GM23338 (cell line): ENCODE results near the gene GTF3C2. TPM values are rescaled to one million over a fixed set of nuclear protein-coding genes. Genes with fewer than 3 reads are reported as not detected.
A peak's percentile ranks its signal among the peaks of the same experiment; 100 is the strongest.

Experiments
- ATAC-seq: fragments of 200-7000 bp; cut with Tn5 transposase; 3 replicates; pipeline ENCODE4 v1.9.1; 2020
- DNase-seq: peaks from one replicate; pipeline ENCODE4 v3.0.0-alpha.2; 2015; ENCODE audit warnings: low spot score
- H2AFZ ChIP-seq: fragments of 200-600 bp; sonication (generic); 2 replicates; pipeline ENCODE4 v1.8.0; 2016; ENCODE audit warnings: antibody characterized with exemption, mild to moderate bottlenecking, moderate library complexity
- H3F3A ChIP-seq: fragments of 200-600 bp; sonication (generic); replicated peaks from 2 replicates; pipeline ENCODE4 v1.8.0; 2017; ENCODE audit warnings: antibody characterized with exemption, mixed run types, low read depth
- H3K27ac ChIP-seq: fragments of 200-600 bp; sonication (generic); 2 replicates; pipeline ENCODE4 v1.6.1; 2016; ENCODE audit warnings: low read depth
- H3K27me3 ChIP-seq: fragments of 200-600 bp; sonication (generic); 2 replicates; pipeline ENCODE4 v1.8.0; 2016; ENCODE audit warnings: mild to moderate bottlenecking, mixed run types, moderate library complexity; ENCODE audit not compliant: insufficient read depth
- H3K36me3 ChIP-seq: fragments of 200-600 bp; sonication (generic); 2 replicates; pipeline ENCODE4 v1.8.0; 2016; ENCODE audit warnings: mild to moderate bottlenecking; ENCODE audit not compliant: insufficient read depth
- H3K4me1 ChIP-seq: fragments of 200-600 bp; sonication (generic); 2 replicates; pipeline ENCODE4 v1.8.0; 2016; ENCODE audit warnings: mild to moderate bottlenecking, moderate library complexity; ENCODE audit not compliant: insufficient read depth
- H3K4me2 ChIP-seq: fragments of 200-600 bp; sonication (generic); 2 replicates; pipeline ENCODE4 v1.7.1; 2017; ENCODE audit warnings: mixed run types
- H3K4me3 ChIP-seq: fragments of 200-600 bp; sonication (generic); 2 replicates; pipeline ENCODE4 v1.6.1; 2016; ENCODE audit warnings: mixed run types
- H3K79me2 ChIP-seq: fragments of 200-600 bp; sonication (generic); replicated peaks from 2 replicates; pipeline ENCODE4 v1.8.0; 2017; ENCODE audit warnings: mild to moderate bottlenecking; ENCODE audit not compliant: insufficient read depth
- H3K9me2 ChIP-seq: fragments of 200-600 bp; sonication (generic); 2 replicates; pipeline ENCODE4 v1.8.0; 2017; ENCODE audit not compliant: insufficient read depth
- H4K20me1 ChIP-seq: fragments of 200-600 bp; sonication (generic); replicated peaks from 2 replicates; pipeline ENCODE4 v1.8.0; 2017; ENCODE audit warnings: mild to moderate bottlenecking; ENCODE audit not compliant: insufficient read depth
- H3K27ac Mint-ChIP-seq: 2 replicates; pipeline ENCODE4 v1.8.0; 2020; ENCODE audit warnings: inconsistent platforms, mild to moderate bottlenecking, moderate library complexity, mixed read lengths
- H3K27me3 Mint-ChIP-seq: 3 replicates; pipeline ENCODE4 v1.8.0; 2022; ENCODE audit warnings: low read depth, mild to moderate bottlenecking, moderate library complexity, mixed read lengths, inconsistent platforms; ENCODE audit not compliant: insufficient read depth, poor library complexity
- H3K36me3 Mint-ChIP-seq: 3 replicates; pipeline ENCODE4 v1.8.0; 2021; ENCODE audit warnings: low read depth, mild to moderate bottlenecking, inconsistent platforms, moderate library complexity, mixed read lengths
- H3K4me1 Mint-ChIP-seq: 3 replicates; pipeline ENCODE4 v1.8.0; 2020; ENCODE audit warnings: mild to moderate bottlenecking, inconsistent platforms, mixed read lengths
- H3K4me3 Mint-ChIP-seq: 3 replicates; pipeline ENCODE4 v1.8.0; 2021; ENCODE audit warnings: moderate library complexity, mild to moderate bottlenecking, inconsistent platforms, mixed read lengths
- H3K9me3 Mint-ChIP-seq: 3 replicates; pipeline ENCODE4 v1.8.0; 2020; ENCODE audit warnings: moderate library complexity, mild to moderate bottlenecking, inconsistent platforms, mixed read lengths
- EZH2 ChIP-seq: fragments of 200-600 bp; sonication (generic); IDR thresholded peaks from one replicate; pipeline ENCODE4 v1.8.0; 2017; ENCODE audit warnings: antibody characterized with exemption, mild to moderate bottlenecking, low read depth; ENCODE audit not compliant: unreplicated experiment
- JUNB ChIP-seq: IDR thresholded peaks from one replicate; pipeline ENCODE4 v1.6.1; 2016; ENCODE audit warnings: antibody characterized with exemption; ENCODE audit not compliant: unreplicated experiment
- POLR2AphosphoS5 ChIP-seq: IDR thresholded peaks from 2 replicates; pipeline ENCODE4 v1.6.1; 2016; ENCODE audit warnings: antibody characterized with exemption, low read depth
- STAT1 ChIP-seq: IDR thresholded peaks from one replicate; pipeline ENCODE4 v1.6.1; 2016; ENCODE audit warnings: antibody characterized with exemption; ENCODE audit not compliant: unreplicated experiment
- ZNF114 ChIP-seq: fragments of 250-450 bp; sonication (Bioruptor Pico); IDR thresholded peaks from 2 replicates; pipeline ENCODE4 v1.5.0; 2020; ENCODE audit warnings: mild to moderate bottlenecking, moderate library complexity
- ZNF331 ChIP-seq: fragments of 250-450 bp; sonication (Bioruptor Pico); IDR thresholded peaks from 2 replicates; pipeline ENCODE4 v1.5.0; 2020; ENCODE audit warnings: low read depth, mild to moderate bottlenecking, moderate library complexity
- polyA plus RNA-seq: library from polyadenylated mRNA; unstranded; fragments of >200 nt; fragmentation: Nextera tagmentation; extraction: Ambion mirVana; gene quantifications from 2 replicates; pipeline ENCODE4 v1.2.1, GENCODE V29; 2016
- total RNA-seq: library from RNA; depleted of rRNA; stranded (reverse); fragments of >200 nt; shearing (Covaris generic); gene quantifications from 2 replicates; pipeline ENCODE4 v1.2.3, GENCODE V29; 2014
- TF ChIP-seq, protein P1 (sequence below), 2 experiments: fragments of 200-600 bp in 1 of 2; sonication (generic) in 1 of 2; conservative IDR thresholded peaks; 2 replicates each; pipeline versions ENCODE4 v1.5.1 to v1.6.1; 2016 to 2017; ENCODE audit warnings: antibody characterized with exemption in 2 of 2, low read depth in 2 of 2, mild to moderate bottlenecking in 2 of 2, moderate library complexity in 1 of 2
- TF ChIP-seq, protein P2 (sequence below): IDR thresholded peaks from 2 replicates; pipeline ENCODE4 v1.6.1; 2016; ENCODE audit warnings: antibody characterized with exemption
- TF ChIP-seq, protein P3 (sequence below): fragments of 250-450 bp; sonication (Bioruptor Pico); IDR thresholded peaks from 2 replicates; pipeline ENCODE4 v1.5.0; 2020; ENCODE audit warnings: mild to moderate bottlenecking, moderate library complexity

Gene GTF3C2
- total and polyA plus RNA-seq, 2 experiments from 2014 or later = 69.1 to 118 TPM

DNA sequence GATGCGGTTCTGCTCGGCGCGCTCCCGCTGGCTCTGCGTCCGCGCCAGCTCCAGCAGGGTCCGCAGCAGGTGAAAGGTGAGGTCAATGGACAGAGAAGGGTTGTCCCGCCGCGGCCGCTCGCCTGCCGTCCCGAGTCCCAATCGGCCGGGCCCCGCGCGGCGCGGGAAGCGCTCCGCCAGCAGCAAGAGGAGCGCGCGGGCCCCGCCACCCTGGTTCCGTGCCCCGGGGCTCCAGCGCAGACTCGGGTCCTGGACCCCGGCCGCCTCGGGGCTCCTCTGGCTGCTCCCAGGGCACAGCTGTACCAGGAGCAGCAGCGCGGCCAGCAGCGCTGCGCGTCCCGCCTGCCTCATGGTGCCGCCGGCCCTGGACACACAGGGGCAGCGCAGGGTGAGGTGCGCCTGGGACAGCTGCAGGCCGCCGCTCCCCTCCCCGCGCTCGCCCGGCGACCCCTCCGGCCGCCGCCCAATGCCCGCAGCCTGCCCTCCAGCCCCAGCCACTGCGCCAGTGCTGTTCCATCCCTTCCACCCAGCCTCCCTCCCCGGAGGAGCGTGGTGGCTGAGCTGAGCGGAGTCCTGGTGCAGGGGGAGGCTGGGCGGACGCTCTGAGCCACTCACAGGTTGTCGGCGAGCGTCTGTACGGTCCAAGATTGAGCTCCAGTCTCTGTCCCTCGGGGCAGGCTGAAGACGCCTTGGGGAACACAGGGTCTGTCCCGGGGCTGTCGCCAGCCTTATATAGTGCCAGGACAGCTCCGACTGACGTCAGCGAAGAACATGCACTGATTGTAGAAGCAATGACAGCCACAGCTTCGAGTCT is 48.8 kb downstream of the GTF3C2 start:
- Mint-ChIP-seq H3K4me1 (peaks cover 5% of the 10 kb centered on the region), H3K9me3 (no peaks in the 10 kb centered on the region), H3K27ac (no peak overlapping the region), H3K4me3 (peak overlapping the region; percentile 60), H3K36me3 (peaks cover 5% of the 10 kb centered on the region; the same call in 1 of the 3 replicates), H3K27me3 (peaks cover 54% of the 10 kb centered on the region)
- Histone ChIP-seq H3K27me3 (peaks cover 57% of the 10 kb centered on the region), H2AFZ (peak overlapping the region; percentile 94; the same call in 1 of the 2 replicates), H3K4me3 (peak overlapping the region; percentile 55), H3K27ac (no peak overlapping the region), H3K79me2 (no peaks in the 10 kb centered on the region), H3F3A (peaks cover 8% of the 10 kb centered on the region; the same call in 1 of the 2 replicates), H4K20me1 (peaks cover 4% of the 10 kb centered on the region; the same call in 1 of the 2 replicates), H3K4me1 (peaks cover 9% of the 10 kb centered on the region), H3K4me2 (peak overlapping the region; percentile 84), H3K36me3 (no peaks in the 10 kb centered on the region), H3K9me2 (no peaks in the 10 kb centered on the region)
- ATAC-seq = peak; percentile 51
- TF ChIP-seq, protein P1, sequence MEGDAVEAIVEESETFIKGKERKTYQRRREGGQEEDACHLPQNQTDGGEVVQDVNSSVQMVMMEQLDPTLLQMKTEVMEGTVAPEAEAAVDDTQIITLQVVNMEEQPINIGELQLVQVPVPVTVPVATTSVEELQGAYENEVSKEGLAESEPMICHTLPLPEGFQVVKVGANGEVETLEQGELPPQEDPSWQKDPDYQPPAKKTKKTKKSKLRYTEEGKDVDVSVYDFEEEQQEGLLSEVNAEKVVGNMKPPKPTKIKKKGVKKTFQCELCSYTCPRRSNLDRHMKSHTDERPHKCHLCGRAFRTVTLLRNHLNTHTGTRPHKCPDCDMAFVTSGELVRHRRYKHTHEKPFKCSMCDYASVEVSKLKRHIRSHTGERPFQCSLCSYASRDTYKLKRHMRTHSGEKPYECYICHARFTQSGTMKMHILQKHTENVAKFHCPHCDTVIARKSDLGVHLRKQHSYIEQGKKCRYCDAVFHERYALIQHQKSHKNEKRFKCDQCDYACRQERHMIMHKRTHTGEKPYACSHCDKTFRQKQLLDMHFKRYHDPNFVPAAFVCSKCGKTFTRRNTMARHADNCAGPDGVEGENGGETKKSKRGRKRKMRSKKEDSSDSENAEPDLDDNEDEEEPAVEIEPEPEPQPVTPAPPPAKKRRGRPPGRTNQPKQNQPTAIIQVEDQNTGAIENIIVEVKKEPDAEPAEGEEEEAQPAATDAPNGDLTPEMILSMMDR (conservative IDR thresholded peaks at IDR 0.05; ENCODE audit: low read depth in 2 of 2) = no peak
- TF ChIP-seq STAT1 = no peak
- TF ChIP-seq EZH2 = peak; percentile 47
- peak; percentile 56 for DNase-seq

DNA sequence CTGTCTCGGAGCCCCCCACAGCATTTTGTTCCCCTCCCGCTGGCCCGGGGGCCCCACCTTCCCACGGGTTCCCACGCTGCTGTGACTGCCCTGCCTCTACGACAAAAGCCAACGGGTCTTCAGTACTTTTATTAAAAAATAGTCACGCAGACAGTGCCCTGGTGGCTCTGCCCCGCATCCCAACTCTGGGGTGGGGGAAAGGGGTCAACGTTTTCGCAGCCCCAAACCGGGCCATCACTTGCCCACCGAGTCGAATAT is 49.3 kb downstream of the GTF3C2 start:
- H3K27me3 Mint-ChIP-seq = peaks cover 54% of the 10 kb centered on the region
- H3K79me2 ChIP-seq = no peaks in the 10 kb centered on the region
- no peak overlapping the region for H3K27ac ChIP-seq
- H3K4me1 Mint-ChIP-seq = peaks cover 6% of the 10 kb centered on the region
- H3K4me2 ChIP-seq = peak overlapping the region; percentile 84
- peaks cover 4% of the 10 kb centered on the region; the same call in 1 of the 2 replicates for H4K20me1 ChIP-seq
- H3K27ac Mint-ChIP-seq = no peak overlapping the region
- peak overlapping the region; percentile 60 for H3K4me3 Mint-ChIP-seq
- H3K9me3 Mint-ChIP-seq = no peaks in the 10 kb centered on the region
- no peaks in the 10 kb centered on the region for H3K36me3 ChIP-seq
- no peak for DNase-seq
- no peak for ATAC-seq
- H3K4me3 ChIP-seq = peak overlapping the region; percentile 55
- H3F3A ChIP-seq = peaks cover 10% of the 10 kb centered on the region; the same call in 1 of the 2 replicates
- peaks cover 9% of the 10 kb centered on the region for H3K4me1 ChIP-seq
- peaks cover 5% of the 10 kb centered on the region; the same call in 1 of the 3 replicates for H3K36me3 Mint-ChIP-seq
- peak overlapping the region; percentile 94; the same call in 1 of the 2 replicates for H2AFZ ChIP-seq
- no peaks in the 10 kb centered on the region for H3K9me2 ChIP-seq
- peaks cover 57% of the 10 kb centered on the region for H3K27me3 ChIP-seq
- TF ChIP-seq JUNB (no peak), ZNF331 (no peak), STAT1 (no peak), ZNF114 (CRISPR knock-in tag) (no peak), POLR2AphosphoS5 (no peak)
- TF ChIP-seq, protein P1 (conservative IDR thresholded peaks at IDR 0.05; ENCODE audit: low read depth in 2 of 2) = no peak
- TF ChIP-seq, protein P2, sequence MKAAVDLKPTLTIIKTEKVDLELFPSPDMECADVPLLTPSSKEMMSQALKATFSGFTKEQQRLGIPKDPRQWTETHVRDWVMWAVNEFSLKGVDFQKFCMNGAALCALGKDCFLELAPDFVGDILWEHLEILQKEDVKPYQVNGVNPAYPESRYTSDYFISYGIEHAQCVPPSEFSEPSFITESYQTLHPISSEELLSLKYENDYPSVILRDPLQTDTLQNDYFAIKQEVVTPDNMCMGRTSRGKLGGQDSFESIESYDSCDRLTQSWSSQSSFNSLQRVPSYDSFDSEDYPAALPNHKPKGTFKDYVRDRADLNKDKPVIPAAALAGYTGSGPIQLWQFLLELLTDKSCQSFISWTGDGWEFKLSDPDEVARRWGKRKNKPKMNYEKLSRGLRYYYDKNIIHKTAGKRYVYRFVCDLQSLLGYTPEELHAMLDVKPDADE = no peak
- TF ChIP-seq, protein P3, sequence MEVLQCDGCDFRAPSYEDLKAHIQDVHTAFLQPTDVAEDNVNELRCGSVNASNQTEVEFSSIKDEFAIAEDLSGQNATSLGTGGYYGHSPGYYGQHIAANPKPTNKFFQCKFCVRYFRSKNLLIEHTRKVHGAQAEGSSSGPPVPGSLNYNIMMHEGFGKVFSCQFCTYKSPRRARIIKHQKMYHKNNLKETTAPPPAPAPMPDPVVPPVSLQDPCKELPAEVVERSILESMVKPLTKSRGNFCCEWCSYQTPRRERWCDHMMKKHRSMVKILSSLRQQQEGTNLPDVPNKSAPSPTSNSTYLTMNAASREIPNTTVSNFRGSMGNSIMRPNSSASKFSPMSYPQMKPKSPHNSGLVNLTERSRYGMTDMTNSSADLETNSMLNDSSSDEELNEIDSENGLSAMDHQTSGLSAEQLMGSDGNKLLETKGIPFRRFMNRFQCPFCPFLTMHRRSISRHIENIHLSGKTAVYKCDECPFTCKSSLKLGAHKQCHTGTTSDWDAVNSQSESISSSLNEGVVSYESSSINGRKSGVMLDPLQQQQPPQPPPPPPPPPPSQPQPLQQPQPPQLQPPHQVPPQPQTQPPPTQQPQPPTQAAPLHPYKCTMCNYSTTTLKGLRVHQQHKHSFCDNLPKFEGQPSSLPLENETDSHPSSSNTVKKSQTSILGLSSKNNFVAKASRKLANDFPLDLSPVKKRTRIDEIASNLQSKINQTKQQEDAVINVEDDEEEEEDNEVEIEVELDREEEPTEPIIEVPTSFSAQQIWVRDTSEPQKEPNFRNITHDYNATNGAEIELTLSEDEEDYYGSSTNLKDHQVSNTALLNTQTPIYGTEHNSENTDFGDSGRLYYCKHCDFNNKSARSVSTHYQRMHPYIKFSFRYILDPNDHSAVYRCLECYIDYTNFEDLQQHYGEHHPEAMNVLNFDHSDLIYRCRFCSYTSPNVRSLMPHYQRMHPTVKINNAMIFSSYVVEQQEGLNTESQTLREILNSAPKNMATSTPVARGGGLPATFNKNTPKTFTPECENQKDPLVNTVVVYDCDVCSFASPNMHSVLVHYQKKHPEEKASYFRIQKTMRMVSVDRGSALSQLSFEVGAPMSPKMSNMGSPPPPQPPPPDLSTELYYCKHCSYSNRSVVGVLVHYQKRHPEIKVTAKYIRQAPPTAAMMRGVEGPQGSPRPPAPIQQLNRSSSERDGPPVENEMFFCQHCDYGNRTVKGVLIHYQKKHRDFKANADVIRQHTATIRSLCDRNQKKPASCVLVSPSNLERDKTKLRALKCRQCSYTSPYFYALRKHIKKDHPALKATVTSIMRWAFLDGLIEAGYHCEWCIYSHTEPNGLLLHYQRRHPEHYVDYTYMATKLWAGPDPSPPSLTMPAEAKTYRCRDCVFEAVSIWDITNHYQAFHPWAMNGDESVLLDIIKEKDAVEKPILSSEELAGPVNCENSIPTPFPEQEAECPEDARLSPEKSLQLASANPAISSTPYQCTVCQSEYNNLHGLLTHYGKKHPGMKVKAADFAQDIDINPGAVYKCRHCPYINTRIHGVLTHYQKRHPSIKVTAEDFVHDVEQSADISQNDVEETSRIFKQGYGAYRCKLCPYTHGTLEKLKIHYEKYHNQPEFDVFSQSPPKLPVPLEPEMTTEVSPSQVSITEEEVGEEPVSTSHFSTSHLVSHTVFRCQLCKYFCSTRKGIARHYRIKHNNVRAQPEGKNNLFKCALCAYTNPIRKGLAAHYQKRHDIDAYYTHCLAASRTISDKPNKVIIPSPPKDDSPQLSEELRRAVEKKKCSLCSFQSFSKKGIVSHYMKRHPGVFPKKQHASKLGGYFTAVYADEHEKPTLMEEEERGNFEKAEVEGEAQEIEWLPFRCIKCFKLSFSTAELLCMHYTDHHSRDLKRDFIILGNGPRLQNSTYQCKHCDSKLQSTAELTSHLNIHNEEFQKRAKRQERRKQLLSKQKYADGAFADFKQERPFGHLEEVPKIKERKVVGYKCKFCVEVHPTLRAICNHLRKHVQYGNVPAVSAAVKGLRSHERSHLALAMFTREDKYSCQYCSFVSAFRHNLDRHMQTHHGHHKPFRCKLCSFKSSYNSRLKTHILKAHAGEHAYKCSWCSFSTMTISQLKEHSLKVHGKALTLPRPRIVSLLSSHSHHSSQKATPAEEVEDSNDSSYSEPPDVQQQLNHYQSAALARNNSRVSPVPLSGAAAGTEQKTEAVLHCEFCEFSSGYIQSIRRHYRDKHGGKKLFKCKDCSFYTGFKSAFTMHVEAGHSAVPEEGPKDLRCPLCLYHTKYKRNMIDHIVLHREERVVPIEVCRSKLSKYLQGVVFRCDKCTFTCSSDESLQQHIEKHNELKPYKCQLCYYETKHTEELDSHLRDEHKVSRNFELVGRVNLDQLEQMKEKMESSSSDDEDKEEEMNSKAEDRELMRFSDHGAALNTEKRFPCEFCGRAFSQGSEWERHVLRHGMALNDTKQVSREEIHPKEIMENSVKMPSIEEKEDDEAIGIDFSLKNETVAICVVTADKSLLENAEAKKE (CRISPR knock-in tag) = no peak
